ENCODE data around the gene ZNF496.

DNA sequence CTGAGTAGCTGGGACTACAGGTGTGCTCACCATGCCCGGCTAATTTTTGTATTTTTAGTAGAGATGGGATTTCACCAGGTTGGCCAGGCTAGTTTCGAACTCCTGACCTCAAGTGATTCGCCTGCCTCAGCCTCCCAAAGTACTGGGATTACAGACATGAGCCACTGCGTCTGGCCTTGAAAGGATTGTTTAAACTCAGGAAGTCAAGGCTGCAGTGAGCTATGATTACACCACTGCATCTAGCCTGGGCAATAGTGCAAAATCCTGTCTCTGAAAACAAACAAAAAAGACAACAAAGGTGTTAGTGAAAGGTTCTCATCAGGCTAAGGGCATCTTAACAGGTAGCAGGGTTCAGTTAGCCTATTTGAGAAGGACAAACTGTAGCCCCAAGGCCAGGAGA, 14.2 kb upstream of the ZNF496 start:
- TF ChIP-seq, protein P1, sequence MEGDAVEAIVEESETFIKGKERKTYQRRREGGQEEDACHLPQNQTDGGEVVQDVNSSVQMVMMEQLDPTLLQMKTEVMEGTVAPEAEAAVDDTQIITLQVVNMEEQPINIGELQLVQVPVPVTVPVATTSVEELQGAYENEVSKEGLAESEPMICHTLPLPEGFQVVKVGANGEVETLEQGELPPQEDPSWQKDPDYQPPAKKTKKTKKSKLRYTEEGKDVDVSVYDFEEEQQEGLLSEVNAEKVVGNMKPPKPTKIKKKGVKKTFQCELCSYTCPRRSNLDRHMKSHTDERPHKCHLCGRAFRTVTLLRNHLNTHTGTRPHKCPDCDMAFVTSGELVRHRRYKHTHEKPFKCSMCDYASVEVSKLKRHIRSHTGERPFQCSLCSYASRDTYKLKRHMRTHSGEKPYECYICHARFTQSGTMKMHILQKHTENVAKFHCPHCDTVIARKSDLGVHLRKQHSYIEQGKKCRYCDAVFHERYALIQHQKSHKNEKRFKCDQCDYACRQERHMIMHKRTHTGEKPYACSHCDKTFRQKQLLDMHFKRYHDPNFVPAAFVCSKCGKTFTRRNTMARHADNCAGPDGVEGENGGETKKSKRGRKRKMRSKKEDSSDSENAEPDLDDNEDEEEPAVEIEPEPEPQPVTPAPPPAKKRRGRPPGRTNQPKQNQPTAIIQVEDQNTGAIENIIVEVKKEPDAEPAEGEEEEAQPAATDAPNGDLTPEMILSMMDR (IDR thresholded peaks at IDR 0.05): no peak
- no peak for TF ChIP-seq POLR2A (IDR thresholded peaks at IDR 0.05)
